Measurements from ENCODE around the gene PGAM5.

DNA sequence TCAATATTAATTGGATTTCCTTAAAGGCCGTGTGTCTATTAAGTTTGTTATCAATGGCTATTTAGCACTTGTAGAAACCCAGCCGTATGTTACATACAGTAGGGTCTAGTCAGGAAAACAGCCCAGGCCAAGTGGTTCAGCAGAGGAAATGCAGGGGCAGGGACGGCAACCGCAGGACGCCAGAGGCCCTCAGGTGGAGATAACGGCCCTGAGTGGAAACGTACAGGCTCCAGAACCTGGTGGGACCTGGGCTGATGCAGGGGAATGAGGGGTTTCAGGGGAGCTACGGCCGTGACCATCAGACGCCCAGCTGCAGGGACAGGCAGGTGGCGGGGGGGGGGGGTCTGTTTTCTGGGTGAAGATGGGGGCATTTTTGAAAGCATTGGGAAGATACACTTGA is 54.7 kb downstream of the PGAM5 start:
- TF ChIP-seq EP300 (IDR thresholded peaks at IDR 0.05) (no peak), POLR2A (IDR thresholded peaks at IDR 0.05) (no peak)
